Nephron (organoid): Measurements from ENCODE around the gene NRIP3.

Source experiments
- H3K27ac Mint-ChIP-seq, 3 experiments: 2 replicates each; pipeline ENCODE4 v1.8.0; 2020; ENCODE audit warnings: mixed read lengths in 3 of 3, mild to moderate bottlenecking in 2 of 3, moderate library complexity in 1 of 3
- H3K27me3 Mint-ChIP-seq: 2 replicates; pipeline ENCODE4 v1.8.0; 2021; ENCODE audit warnings: low read depth, mild to moderate bottlenecking, moderate library complexity, mixed read lengths
- H3K36me3 Mint-ChIP-seq: 2 replicates; pipeline ENCODE4 v1.8.0; 2020; ENCODE audit warnings: low read depth, mixed read lengths
- H3K4me1 Mint-ChIP-seq: 2 replicates; pipeline ENCODE4 v1.8.0; 2020; ENCODE audit warnings: mixed read lengths
- H3K4me3 Mint-ChIP-seq, 3 experiments: 2 replicates each; pipeline ENCODE4 v1.8.0; 2020; ENCODE audit warnings: mild to moderate bottlenecking in 3 of 3, mixed read lengths in 3 of 3, moderate library complexity in 2 of 3
- H3K9me3 Mint-ChIP-seq: 2 replicates; pipeline ENCODE4 v1.8.0; 2020; ENCODE audit warnings: mixed read lengths
- TF ChIP-seq, protein P1 (sequence below), 3 experiments: fragments of 200-600 bp; sonication (generic); IDR thresholded peaks; one replicate each; pipeline ENCODE4 v1.5.0; 2021; ENCODE audit warnings: antibody characterized with exemption in 3 of 3; ENCODE audit not compliant: unreplicated experiment in 3 of 3

The NRIP3 gene

GRCh38 chr11:9008011-9008550 lies 4.3 kb upstream of the NRIP3 start:
- Mint-ChIP-seq H3K4me1 (peaks cover 12% of the 10 kb centered on the region), H3K27ac (no peak overlapping the region), H3K9me3 (peaks cover 26% of the 10 kb centered on the region), H3K4me3 (no peak overlapping the region), H3K27me3 (peaks cover 64% of the 10 kb centered on the region), H3K36me3 (no peaks in the 10 kb centered on the region)
- TF ChIP-seq, protein P1, sequence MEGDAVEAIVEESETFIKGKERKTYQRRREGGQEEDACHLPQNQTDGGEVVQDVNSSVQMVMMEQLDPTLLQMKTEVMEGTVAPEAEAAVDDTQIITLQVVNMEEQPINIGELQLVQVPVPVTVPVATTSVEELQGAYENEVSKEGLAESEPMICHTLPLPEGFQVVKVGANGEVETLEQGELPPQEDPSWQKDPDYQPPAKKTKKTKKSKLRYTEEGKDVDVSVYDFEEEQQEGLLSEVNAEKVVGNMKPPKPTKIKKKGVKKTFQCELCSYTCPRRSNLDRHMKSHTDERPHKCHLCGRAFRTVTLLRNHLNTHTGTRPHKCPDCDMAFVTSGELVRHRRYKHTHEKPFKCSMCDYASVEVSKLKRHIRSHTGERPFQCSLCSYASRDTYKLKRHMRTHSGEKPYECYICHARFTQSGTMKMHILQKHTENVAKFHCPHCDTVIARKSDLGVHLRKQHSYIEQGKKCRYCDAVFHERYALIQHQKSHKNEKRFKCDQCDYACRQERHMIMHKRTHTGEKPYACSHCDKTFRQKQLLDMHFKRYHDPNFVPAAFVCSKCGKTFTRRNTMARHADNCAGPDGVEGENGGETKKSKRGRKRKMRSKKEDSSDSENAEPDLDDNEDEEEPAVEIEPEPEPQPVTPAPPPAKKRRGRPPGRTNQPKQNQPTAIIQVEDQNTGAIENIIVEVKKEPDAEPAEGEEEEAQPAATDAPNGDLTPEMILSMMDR (IDR thresholded peaks at IDR 0.05; ENCODE audit: unreplicated experiment in 3 of 3): no peak

- peaks cover 13% of the 10 kb centered on the region for H3K4me1 Mint-ChIP-seq
- H3K27ac Mint-ChIP-seq: no peak overlapping the region
- TF ChIP-seq, protein P1 (IDR thresholded peaks at IDR 0.05; ENCODE audit: unreplicated experiment in 3 of 3): no peak
- peaks cover 5% of the 10 kb centered on the region for H3K9me3 Mint-ChIP-seq
- peaks cover 86% of the 10 kb centered on the region for H3K27me3 Mint-ChIP-seq
- no peaks in the 10 kb centered on the region for H3K36me3 Mint-ChIP-seq
- peak overlapping the region; percentile 69 to 74 (median 73) for H3K4me3 Mint-ChIP-seq
Observed at GRCh38 chr11:9005087-9005486, 1.3 kb upstream of the NRIP3 start.

DNA sequence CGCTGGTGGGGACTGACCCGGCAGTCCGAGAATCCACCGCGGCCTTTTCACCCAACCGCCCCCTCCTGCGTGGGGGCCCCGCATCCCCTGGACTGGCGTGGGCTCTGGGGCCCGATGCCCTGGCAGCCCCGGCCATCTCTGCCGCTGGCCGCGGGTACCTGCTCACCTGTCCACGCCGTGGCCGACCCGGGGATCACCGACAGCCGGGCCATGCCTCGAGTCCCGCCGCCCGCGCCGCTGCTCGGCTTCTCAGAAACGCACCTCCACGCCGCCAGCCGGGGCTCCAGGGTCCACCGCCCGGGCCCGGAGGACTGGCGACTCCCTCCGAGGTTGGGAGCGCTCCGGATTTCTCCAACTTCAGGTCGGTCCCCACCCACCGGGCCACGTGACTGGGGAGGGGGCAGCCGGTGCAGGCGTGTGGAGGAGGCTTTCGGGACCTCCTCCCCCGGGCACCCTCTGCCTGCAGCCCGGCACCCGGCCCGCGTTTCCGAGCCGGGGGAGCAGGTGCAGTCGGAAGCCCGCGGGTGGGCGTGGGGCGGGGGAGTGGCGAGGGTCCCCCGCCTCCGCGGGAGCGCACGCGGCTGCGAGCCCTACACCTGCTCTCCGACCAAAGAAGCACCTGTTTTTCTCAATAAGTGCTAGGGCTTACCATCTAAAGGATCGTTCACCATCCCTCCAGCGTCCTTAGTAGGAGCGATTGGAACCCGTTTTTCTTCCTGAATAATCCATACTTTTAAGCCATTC lies 554 bp upstream of the NRIP3 start:
- no peak overlapping the region for H3K27ac Mint-ChIP-seq
- peaks cover 13% of the 10 kb centered on the region for H3K4me1 Mint-ChIP-seq
- peaks cover 85% of the 10 kb centered on the region for H3K27me3 Mint-ChIP-seq
- TF ChIP-seq, protein P1 (IDR thresholded peaks at IDR 0.05; ENCODE audit: unreplicated experiment in 3 of 3): no peak
- peaks cover 3% of the 10 kb centered on the region for H3K9me3 Mint-ChIP-seq
- peak overlapping the region; percentile 69 to 74 (median 73) for H3K4me3 Mint-ChIP-seq
- no peaks in the 10 kb centered on the region for H3K36me3 Mint-ChIP-seq

DNA sequence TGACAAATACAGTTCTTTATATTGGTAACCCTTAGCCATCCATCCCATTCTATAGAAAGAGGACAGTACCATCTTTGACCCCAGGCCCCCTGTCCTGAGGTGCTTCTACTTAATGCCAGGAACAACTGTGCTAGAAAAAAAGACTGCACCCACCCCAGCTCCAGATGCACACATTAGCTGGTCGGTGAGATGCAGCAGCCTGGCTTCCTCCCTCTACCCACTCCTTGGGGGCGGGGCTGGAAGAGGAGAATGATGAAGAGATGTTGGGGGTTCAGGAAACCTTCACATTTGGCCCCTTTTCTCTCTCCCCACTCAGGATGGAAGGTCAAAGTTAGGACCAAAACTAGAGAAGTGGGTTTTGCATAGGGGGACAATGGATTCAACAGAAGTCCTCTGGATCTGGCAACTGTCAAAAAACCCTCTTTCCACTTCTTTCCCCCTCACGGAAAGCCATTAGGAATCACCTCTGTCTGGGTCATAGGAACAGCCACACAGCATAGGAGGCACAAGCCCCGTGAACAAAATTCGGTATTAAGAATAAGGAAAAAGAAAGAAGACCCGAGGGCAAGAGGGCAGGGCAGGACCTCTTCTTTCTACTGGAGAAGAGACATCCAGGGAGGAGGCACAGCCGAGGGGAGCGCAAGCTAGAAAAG lies 755 bp downstream of the NRIP3 start:
- TF ChIP-seq, protein P1 (IDR thresholded peaks at IDR 0.05; ENCODE audit: unreplicated experiment in 3 of 3): no peak

DNA sequence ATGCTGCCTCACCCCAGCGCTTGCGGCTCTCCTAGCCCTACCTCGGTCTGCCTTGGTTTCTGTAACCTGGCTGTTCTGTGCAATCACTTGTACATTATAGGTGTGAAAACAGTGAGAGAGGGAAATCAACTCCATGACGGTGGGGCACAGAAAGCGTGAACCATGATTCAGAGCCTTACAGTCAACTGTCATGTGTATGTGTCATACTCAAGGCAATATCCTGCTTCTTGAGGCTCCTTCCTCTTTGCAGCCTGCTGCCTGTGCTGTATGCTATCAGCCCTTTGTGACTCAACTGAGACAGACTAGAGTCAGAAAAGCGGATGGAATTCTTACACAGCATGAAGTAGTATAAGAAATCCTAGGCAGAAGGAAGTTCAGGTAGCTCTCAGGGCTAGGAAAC lies 2.1 kb downstream of the NRIP3 start:
- no peaks in the 10 kb centered on the region for H3K36me3 Mint-ChIP-seq
- H3K4me3 Mint-ChIP-seq: no peak overlapping the region
- H3K27me3 Mint-ChIP-seq: peaks cover 59% of the 10 kb centered on the region
- TF ChIP-seq, protein P1 (IDR thresholded peaks at IDR 0.05; ENCODE audit: unreplicated experiment in 3 of 3): no peak
- H3K4me1 Mint-ChIP-seq: peaks cover 13% of the 10 kb centered on the region
- no peak overlapping the region for H3K27ac Mint-ChIP-seq
- no peaks in the 10 kb centered on the region for H3K9me3 Mint-ChIP-seq

More for the DNA sequence above, 755 bp downstream of the NRIP3 start:
- Mint-ChIP-seq H3K4me3 (peak overlapping the region; percentile 79 to 84 (median 83)), H3K27me3 (peaks cover 72% of the 10 kb centered on the region), H3K27ac (no peak overlapping the region), H3K4me1 (peaks cover 13% of the 10 kb centered on the region), H3K9me3 (no peaks in the 10 kb centered on the region), H3K36me3 (no peaks in the 10 kb centered on the region)
